ENCODE results near the gene SSTR5.
"Not testable (repeated sequence)": the region's sequence is repeated elsewhere in the genome, so short reads cannot be mapped to it uniquely, and the experiment has no call there.

Gene SSTR5

DNA sequence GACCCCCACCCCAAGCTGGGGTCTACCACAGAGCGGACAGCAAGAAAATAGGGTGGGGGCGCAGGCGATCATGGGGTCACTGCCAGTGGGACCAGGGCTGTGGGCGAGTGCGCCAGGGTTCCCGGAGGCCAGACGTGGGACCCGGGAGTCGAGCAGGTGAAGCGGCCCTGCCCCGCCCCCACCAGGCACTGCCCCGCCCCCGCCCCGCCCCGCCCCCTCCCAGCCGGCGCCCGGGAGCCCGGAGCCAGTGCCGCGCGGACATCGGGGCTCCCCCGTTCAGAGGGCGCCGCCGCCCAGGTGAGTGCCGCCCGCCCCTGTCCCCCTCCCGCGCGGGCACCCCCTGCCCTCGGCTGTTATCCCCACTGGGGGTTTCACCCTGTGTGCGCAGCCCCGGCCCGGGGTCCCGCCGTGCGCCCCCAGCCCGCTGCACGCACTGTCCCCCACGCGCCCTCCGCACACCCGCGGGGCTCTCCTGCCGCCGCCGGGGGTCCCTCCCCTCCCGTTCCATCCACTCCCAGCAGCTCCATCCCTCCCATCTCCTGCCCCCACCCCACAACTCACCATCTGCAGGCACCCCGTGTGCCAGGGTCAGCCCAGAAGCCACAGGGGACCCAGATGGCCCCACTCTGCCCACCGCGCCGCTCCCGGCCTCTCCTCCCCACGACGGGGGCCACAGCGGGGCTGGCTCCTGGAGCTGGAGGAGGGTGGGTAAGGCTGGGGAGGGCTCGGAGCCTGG is at the start of gene SSTR5:
Gene SSTR5 (plus strand): TSS at position 222 of the 736 bp plus-strand sequence. CDS start 6,122 bp downstream, outside the sequence.
- FAIRE-seq, result no peak

- FAIRE-seq, result no peak
These were observed 48.4 kb upstream of the SSTR5 start for GRCh38 chr16:1024138-1024537.

GRCh38 chr16:1025183-1025809 is 47.3 kb upstream of the SSTR5 start:
- FAIRE-seq, result not testable (repeated sequence)

- FAIRE-seq, result no peak
These were observed 46.3 kb upstream of the SSTR5 start for GRCh38 chr16:1026057-1026783.

DNA sequence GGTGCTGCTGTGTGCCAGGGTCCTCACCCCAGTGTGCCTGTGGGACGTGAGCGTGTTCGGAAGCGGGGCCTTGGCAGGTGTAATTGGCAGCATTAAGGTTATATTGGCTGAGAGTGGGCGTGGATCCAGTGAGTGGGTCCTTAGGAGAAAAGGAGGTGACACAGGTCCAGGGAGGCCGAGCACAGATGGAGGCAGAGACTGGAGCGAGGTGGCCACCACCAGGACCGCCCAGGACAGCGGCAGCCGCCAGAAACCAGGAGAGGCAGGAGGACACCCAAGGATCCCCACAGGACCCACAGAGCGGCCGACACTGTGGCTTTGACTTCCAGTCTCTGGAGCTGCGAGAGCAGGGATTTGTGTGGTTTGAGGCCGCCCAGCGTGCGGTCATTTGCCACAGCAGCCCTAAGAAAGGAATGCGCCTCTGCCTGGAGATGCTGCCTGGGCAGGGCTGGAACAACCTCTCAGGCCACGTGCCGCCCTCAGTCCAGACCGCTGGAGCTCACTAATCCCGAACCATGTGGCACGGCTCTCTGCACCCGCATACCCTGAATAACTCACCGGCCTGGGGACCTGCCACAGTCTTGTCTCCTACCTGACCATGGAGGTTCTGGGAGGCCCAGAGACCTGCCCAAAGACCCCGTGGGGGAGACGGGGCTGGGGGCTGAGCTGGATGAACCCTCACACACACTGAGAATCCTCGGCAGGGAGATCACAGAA is 45.6 kb upstream of the SSTR5 start:
- no peak for FAIRE-seq

DNA sequence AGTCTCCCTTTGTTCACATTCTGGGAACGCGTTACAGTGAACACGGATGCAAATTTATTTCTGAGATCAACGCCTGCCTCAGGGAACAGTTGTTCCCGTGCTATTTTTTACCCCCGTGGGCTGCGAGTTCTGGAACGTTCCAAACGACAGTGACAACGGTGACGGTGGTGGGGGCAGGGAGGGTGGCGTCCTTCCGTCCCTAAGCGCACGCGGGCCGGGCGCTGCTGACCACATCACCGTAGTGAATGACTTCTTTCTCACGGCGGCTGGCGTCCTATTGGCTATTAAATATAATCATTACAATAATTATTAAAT is 45.1 kb upstream of the SSTR5 start:
- no peak for FAIRE-seq

GRCh38 chr16:1028056-1028455 is 44.5 kb upstream of the SSTR5 start:
- FAIRE-seq, result no peak

DNA sequence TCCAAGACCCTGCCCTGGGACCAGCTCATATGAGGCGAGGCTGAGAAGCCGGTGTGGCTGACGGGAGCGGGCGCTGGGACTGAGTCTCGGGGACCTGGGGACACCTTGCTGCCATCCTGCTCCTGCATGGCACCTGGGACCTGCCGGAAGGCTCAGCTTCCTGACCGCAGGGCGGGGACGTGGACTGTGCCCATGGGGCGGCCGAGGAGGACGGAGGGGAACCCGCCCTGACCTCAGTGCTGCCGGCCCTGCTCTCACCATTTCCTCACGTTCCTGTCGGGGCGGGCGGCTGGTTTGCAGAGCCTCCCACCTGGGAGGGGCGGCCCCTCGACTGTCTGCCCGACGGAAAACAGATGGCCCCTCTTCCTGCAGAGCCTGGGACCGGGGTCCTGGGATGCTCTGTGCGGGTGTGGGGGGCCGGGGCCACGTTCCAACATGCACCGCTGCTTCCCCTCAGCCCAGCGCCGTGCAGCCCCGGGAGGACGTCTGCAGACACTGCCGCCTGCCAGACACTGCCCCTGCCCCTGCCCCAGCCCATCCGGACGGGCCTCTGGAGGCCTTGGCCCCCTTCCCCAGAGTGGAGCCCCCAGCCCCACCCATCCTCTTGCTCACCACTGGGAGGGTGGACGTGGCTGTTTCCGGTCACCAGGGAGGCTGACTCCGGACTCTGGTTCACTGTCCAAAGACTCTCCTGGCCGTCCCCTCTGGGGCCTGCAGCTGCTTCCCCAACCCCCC is 43.9 kb upstream of the SSTR5 start:
- no peak for FAIRE-seq

DNA sequence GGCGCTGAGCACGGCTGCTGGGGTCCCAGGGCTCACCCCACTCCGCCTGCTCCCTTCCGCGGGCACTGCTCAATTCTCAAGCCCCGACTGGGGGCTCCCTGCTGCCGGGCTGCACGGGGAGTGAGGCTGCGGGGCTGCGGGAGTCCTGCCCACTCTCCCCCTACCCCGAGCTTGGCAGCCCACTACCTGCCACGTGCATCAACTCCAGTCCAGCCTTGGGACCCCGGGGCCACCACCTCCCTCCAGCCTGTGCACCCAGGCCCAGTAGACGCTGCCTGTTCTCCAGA is 43.3 kb upstream of the SSTR5 start:
- FAIRE-seq, result no peak

- FAIRE-seq, result no peak
These were observed 42.1 kb upstream of the SSTR5 start for GRCh38 chr16:1030473-1030901.

GRCh38 chr16:1031666-1032065 is 40.9 kb upstream of the SSTR5 start:
- FAIRE-seq, result no peak

GRCh38 chr16:1032607-1033006 is 39.9 kb upstream of the SSTR5 start:
- FAIRE-seq, result no peak

DNA sequence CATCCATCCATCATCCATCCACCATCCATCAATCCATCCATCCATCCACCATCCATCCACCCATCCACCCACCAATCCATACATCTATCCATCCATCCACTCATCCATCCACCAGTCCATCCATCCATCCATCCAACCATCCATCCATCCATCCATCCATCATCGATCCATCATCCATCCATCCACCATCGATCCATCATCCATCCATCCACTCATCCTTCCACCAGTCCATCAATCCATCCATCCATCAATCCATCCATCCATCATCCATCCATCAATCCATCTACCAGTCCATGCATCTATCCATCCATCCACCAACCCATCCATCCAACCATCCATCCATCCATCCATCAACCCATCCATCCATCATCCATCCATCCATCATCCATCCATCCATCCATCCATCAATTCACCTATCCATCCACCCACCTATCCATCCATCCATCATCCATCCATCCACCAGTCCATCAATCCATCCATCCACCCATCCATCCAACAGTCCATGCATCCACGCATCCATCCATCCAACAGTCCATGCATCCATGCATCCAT is 39.3 kb upstream of the SSTR5 start:
- no peak for FAIRE-seq

- no peak for FAIRE-seq
These were observed 38.1 kb upstream of the SSTR5 start for GRCh38 chr16:1034230-1035065.

- no peak for FAIRE-seq
These were observed 37.5 kb upstream of the SSTR5 start for GRCh38 chr16:1035066-1035415.

- FAIRE-seq, result no peak
These were observed 36.4 kb upstream of the SSTR5 start for GRCh38 chr16:1036166-1036565.

DNA sequence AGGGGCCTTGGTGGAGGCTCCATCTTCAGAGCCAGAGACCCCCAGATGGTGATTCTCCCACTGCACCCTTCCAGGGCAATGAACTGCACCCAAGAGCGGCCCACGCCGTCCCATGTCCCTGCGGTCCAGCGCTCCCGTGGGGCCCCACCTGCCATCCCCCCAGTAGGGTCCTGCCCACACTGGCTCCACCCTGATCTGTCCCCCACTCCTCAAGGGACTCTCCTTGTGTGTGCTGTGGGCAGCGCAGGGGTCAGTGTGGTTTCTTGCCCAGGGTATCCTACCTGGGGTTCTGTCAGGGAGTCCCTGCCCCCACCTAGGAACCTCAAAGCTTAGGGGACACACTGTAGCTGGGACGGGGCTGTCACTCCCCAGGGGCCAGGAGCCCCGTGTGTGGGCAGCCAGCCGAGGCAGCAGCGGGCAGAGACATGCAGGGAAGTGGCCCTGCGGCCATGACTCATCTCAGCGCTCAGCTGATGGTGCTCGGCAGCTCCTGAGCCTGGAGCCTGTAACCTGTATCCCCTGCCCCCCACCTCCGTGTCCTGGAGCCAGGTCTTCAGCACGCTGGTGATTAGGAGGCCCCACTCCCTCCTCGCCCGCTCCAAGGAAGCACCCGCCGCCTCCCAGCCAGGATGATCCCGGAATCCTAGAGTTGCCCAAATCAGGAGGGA is 35.7 kb upstream of the SSTR5 start:
- FAIRE-seq, result no peak

DNA sequence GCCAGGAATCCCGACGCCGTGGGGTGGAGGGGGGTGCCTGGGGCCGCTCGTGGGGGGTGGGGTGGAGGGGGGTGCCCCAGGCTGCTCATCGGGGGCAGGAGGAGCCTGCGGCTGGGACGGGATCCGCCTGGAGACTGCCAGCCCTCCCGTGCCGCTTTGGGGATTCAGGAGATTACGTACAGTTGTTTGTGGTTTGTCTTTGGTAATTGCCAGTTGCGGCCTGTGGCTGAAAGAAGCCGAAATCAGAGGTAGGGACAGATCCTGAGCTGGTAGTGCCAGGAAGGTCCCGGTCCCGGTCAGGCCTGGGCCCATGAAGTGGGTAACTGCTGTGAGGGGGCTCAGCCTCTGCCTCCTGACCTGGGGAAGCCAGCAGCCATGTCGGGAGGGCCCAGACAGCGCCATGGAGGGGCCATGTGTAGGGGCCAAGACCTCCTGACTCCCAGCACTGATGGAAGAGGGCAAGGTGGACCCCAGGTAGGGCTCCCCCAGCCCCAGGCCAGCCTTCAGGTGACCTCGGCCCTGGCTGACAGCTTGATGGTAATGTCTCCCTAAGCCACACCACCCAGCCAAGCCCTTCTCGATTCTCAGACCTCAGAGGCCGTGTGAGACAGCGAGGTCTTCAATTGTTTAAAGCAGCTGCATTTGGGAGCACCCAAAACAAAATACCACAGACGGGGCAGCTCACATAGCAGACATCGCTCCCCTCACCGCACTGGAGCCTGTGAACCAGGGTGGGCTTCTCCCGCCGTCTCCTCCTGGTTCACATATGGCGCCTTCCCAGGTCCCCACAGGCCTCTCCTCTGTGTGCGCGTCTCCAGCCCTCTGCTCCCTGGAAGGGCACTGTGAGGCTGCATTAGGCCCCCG is 34.9 kb upstream of the SSTR5 start:
- no peak for FAIRE-seq

DNA sequence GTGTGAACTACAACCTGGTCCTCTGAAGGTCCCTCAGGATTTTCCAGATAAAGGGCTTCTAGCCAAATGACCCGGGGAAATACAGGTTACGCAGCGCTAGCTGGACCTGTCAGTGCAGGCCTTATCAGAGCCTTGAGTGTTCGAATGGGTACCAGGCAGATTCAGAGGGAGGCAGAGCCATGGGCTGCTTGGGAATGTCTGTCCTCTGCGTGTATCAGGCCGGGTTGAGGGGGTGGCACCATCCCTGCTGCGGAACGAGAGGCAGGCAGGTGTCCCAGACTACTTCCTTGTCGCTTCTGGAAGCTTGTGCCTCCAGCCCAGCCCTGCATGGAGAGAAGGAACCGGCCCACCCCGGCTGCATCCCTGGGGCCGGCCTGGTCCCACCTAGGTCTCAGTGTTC is 33.6 kb upstream of the SSTR5 start:
- no peak for FAIRE-seq

DNA sequence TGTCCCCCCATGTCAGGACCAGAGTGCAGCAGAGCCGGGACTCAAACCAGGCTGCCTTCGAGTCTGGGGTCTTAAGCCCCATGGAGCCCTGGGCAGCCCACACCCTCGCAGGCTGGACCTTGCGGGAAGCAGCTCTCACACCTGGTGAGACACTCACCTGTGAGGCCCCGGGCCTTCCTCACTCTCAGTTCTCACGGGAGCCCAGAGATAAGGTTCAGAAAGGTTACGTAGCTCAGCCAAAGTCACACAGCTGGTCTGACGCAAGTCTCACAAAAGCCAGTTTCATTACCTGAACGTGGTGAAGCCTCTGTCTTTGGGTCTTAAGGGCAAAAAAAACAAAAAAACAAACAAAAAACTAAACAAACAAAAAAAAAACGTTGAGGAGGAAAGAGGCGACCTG is 32.8 kb upstream of the SSTR5 start:
- FAIRE-seq, result no peak
